IMR-90 (cell line): ENCODE results near the gene KRTDAP. TPM values are rescaled to one million over a fixed set of nuclear protein-coding genes. Genes with fewer than 3 reads are reported as not detected.

ENCODE experiments used
- ATAC-seq: fragments of 200-7000 bp; cut with Tn5 transposase; 2 replicates; pipeline ENCODE4 v1.9.1; 2020; ENCODE audit warnings: low read depth, mild to moderate bottlenecking, moderate library complexity
- BruUV-seq: library from RNA; stranded (reverse); fragments of 400-500 nt; replicated peaks from 2 replicates; lab custom pipeline; 2021; lab: Mats Ljungman, UMichigan
- CTCF ChIA-PET: fragments of 300-600 bp; formaldehyde crosslinking; extraction: SDS; loops from one replicate; lab custom pipeline; 2021; ENCODE audit warnings: antibody characterized with exemption; lab: Yijun Ruan, JAX
- POLR2A ChIA-PET: fragments of 300-600 bp; sonication (Branson Sonifier 250); formaldehyde crosslinking; loops from one replicate; lab custom pipeline; 2022; ENCODE audit warnings: antibody characterized with exemption; ENCODE audit not compliant: unreplicated experiment; lab: Charles Lee
- DNase-seq: peaks from one replicate; pipeline ENCODE4 v3.0.0; 2013
- H2AFZ ChIP-seq: replicated peaks from 2 replicates; pipeline ENCODE3; 2013; ENCODE audit warnings: low read length, mild to moderate bottlenecking; ENCODE audit not compliant: poor library complexity
- H2AK5ac ChIP-seq: 2 replicates; pipeline ENCODE4 v1.6.1; 2013; ENCODE audit warnings: low read depth, low read length, inconsistent platforms
- H2AK9ac ChIP-seq: replicated peaks from 2 replicates; pipeline ENCODE3; 2013; ENCODE audit warnings: mild to moderate bottlenecking, low read depth, low read length, moderate library complexity; ENCODE audit not compliant: poor library complexity
- H2BK120ac ChIP-seq: 2 replicates; pipeline ENCODE4 v1.6.1; 2013; ENCODE audit warnings: low read depth, low read length, inconsistent platforms
- H2BK15ac ChIP-seq: 3 replicates; pipeline ENCODE4 v1.6.1; 2013; ENCODE audit warnings: low read depth, low read length, inconsistent platforms
- H2BK20ac ChIP-seq: 2 replicates; pipeline ENCODE4 v1.6.1; 2013; ENCODE audit warnings: low read depth, mild to moderate bottlenecking, inconsistent platforms, low read length, moderate library complexity
- H2BK5ac ChIP-seq: 2 replicates; pipeline ENCODE4 v1.6.1; 2013; ENCODE audit warnings: mild to moderate bottlenecking, low read depth, low read length, inconsistent platforms; ENCODE audit not compliant: poor library complexity, severe bottlenecking
- H3K14ac ChIP-seq: replicated peaks from 2 replicates; pipeline ENCODE4 v1.6.1; 2013; ENCODE audit warnings: low read depth, low read length, inconsistent platforms
- H3K18ac ChIP-seq: 2 replicates; pipeline ENCODE4 v1.6.1; 2013; ENCODE audit warnings: low read depth, low read length, control low read depth
- H3K23ac ChIP-seq: 2 replicates; pipeline ENCODE4 v1.6.1; 2013; ENCODE audit warnings: low read depth, low read length, inconsistent platforms
- H3K27ac ChIP-seq: 2 replicates; pipeline ENCODE4 v1.5.1; 2013; ENCODE audit warnings: mild to moderate bottlenecking, control low read depth, low read length; ENCODE audit not compliant: insufficient read depth
- H3K27me3 ChIP-seq: 2 replicates; pipeline ENCODE4 v1.6.1; 2013; ENCODE audit warnings: low read length; ENCODE audit not compliant: control insufficient read depth, insufficient read depth
- H3K36me3 ChIP-seq: 2 replicates; pipeline ENCODE4 v1.6.1; 2013; ENCODE audit warnings: low read length, mixed read lengths; ENCODE audit not compliant: control insufficient read depth, insufficient read depth
- H3K4ac ChIP-seq: 2 replicates; pipeline ENCODE4 v1.6.1; 2013; ENCODE audit warnings: low read depth, low read length, inconsistent platforms
- H3K4me1 ChIP-seq: 2 replicates; pipeline ENCODE4 v1.6.1; 2013; ENCODE audit warnings: low read length, mixed read lengths; ENCODE audit not compliant: control insufficient read depth, insufficient read depth
- H3K4me2 ChIP-seq: 2 replicates; pipeline ENCODE4 v1.6.1; 2013; ENCODE audit warnings: low read depth, mild to moderate bottlenecking, control low read depth, low read length, moderate library complexity
- H3K4me3 ChIP-seq: 2 replicates; pipeline ENCODE4 v1.5.1; 2013; ENCODE audit warnings: low read depth, mild to moderate bottlenecking, control low read depth, low read length, moderate library complexity; ENCODE audit not compliant: insufficient read depth
- H3K56ac ChIP-seq: 2 replicates; pipeline ENCODE4 v1.6.1; 2013; ENCODE audit warnings: low read length, inconsistent platforms; ENCODE audit not compliant: insufficient read depth; ENCODE audit errors: extremely low read depth
- H3K79me1 ChIP-seq, 2 experiments: 2 replicates each; pipeline ENCODE4 v1.6.1; 2013; ENCODE audit warnings: low read length in 2 of 2, inconsistent platforms in 1 of 2, low read depth in 1 of 2
- H3K9ac ChIP-seq: 2 replicates; pipeline ENCODE4 v1.6.1; 2013; ENCODE audit warnings: low read depth, low read length, control low read depth
- H3K9me1 ChIP-seq: 2 replicates; pipeline ENCODE4 v1.6.1; 2013; ENCODE audit warnings: low read length, inconsistent platforms; ENCODE audit not compliant: insufficient read depth
- H3K9me3 ChIP-seq: 2 replicates; pipeline ENCODE4 v1.6.1; 2013; ENCODE audit warnings: low read length; ENCODE audit not compliant: control insufficient read depth, insufficient read depth
- H4K20me1 ChIP-seq: 2 replicates; pipeline ENCODE4 v1.6.1; 2013; ENCODE audit warnings: low read length, inconsistent platforms; ENCODE audit not compliant: insufficient read depth
- H4K5ac ChIP-seq: 2 replicates; pipeline ENCODE4 v1.6.1; 2013; ENCODE audit warnings: mild to moderate bottlenecking, low read depth, low read length, control low read depth
- H4K8ac ChIP-seq, 2 experiments: 2 replicates each; pipeline ENCODE4 v1.6.1; 2013; ENCODE audit warnings: low read depth in 2 of 2, low read length in 2 of 2, control low read depth in 1 of 2, inconsistent platforms in 1 of 2
- H4K91ac ChIP-seq: 2 replicates; pipeline ENCODE4 v1.6.1; 2013; ENCODE audit warnings: low read depth, low read length, inconsistent platforms; ENCODE audit not compliant: insufficient read depth
- BHLHE40 ChIP-seq: fragments of 150-350 bp; IDR thresholded peaks from 2 replicates; pipeline ENCODE4 v1.6.1; 2016; ENCODE audit warnings: mild to moderate bottlenecking, low read depth, low read length
- CEBPB ChIP-seq: IDR thresholded peaks from 2 replicates; pipeline ENCODE4 v1.6.1; 2012; ENCODE audit warnings: low read depth, low read length, improper control_type of control experiment
- CHD1 ChIP-seq: IDR thresholded peaks from 2 replicates; pipeline ENCODE4 v1.6.1; 2012; ENCODE audit warnings: low read depth, low read length, improper control_type of control experiment
- CTCF ChIP-seq: conservative IDR thresholded peaks from 2 replicates; pipeline ENCODE4 v1.5.1; 2012; ENCODE audit warnings: mild to moderate bottlenecking, low read depth, low read length, improper control_type of control experiment
- FOS ChIP-seq: fragments of 150-350 bp; IDR thresholded peaks from 2 replicates; pipeline ENCODE4 v1.6.1; 2016; ENCODE audit warnings: low read depth, low read length
- MAFK ChIP-seq: IDR thresholded peaks from 2 replicates; pipeline ENCODE4 v1.6.1; 2012; ENCODE audit warnings: low read depth, low read length, improper control_type of control experiment
- MAZ ChIP-seq: IDR thresholded peaks from 2 replicates; pipeline ENCODE4 v1.6.1; 2012; ENCODE audit warnings: low read depth, mild to moderate bottlenecking, low read length, improper control_type of control experiment, moderate library complexity, borderline replicate concordance
- MXI1 ChIP-seq: IDR thresholded peaks from 2 replicates; pipeline ENCODE4 v1.6.1; 2012; ENCODE audit warnings: low read depth, mild to moderate bottlenecking, low read length, moderate library complexity, borderline replicate concordance
- NFE2L2 ChIP-seq: fragments of 150-350 bp; IDR thresholded peaks from 2 replicates; pipeline ENCODE4 v1.6.1; 2016; ENCODE audit warnings: low read depth, mild to moderate bottlenecking, low read length
- POLR2A ChIP-seq: IDR thresholded peaks from 2 replicates; pipeline ENCODE4 v1.6.1; 2012; ENCODE audit warnings: mild to moderate bottlenecking, low read depth, low read length
- RAD21 ChIP-seq: IDR thresholded peaks from 2 replicates; pipeline ENCODE4 v1.6.1; 2012; ENCODE audit warnings: low read length, improper control_type of control experiment
- RCOR1 ChIP-seq: IDR thresholded peaks from 2 replicates; pipeline ENCODE4 v1.6.1; 2012; ENCODE audit warnings: mild to moderate bottlenecking, low read length, improper control_type of control experiment; ENCODE audit not compliant: insufficient replicate concordance
- RFX5 ChIP-seq: IDR thresholded peaks from 2 replicates; pipeline ENCODE4 v1.8.0; 2012; ENCODE audit warnings: low read depth, mild to moderate bottlenecking, low read length, moderate library complexity
- SMC3 ChIP-seq: fragments of 150-350 bp; IDR thresholded peaks from 2 replicates; pipeline ENCODE4 v1.6.1; 2016; ENCODE audit warnings: low read depth, mild to moderate bottlenecking, antibody characterized with exemption, low read length, moderate library complexity
- USF2 ChIP-seq: fragments of 150-350 bp; IDR thresholded peaks from 2 replicates; pipeline ENCODE4 v1.6.1; 2017; ENCODE audit warnings: mild to moderate bottlenecking, antibody characterized with exemption, low read length, low read depth
- WGBS, 2 experiments: methylation state at CpG; one replicate each; pipeline versions ENCODE4 v1.1.5 to v1.1.7; 2013; ENCODE audit warnings: missing lambda C conversion rate in 2 of 2; ENCODE audit not compliant: insufficient read length in 1 of 2; ENCODE audit errors: extremely low coverage in 2 of 2; 5-methylcytosine and 5-hydroxymethylcytosine counted together
- dilution Hi-C: fragments of 300-500 bp; cut with HindIII; formaldehyde crosslinking; loops from one replicate; pipeline ENCODE4 v1.14.3; 2018; ENCODE audit warnings: low sequenced_read_pairs; ENCODE audit not compliant: unreplicated experiment
- in situ Hi-C: fragments of 300-500 bp; cut with MboI; formaldehyde crosslinking; loops from 3 replicates; pipeline ENCODE4 v1.14.3; 2019; ENCODE audit warnings: low sequenced_read_pairs, inconsistent platforms, mixed read lengths
- intact Hi-C: fragments of 100-400 bp; cut with micrococcal nuclease; formaldehyde crosslinking; loops from 2 replicates; pipeline ENCODE4 v1.10.0; 2022
- polyA plus RNA-seq, 3 experiments: library from polyadenylated mRNA; depleted of rRNA; stranded (reverse); fragments of >200 nt; gene quantifications; 2 replicates each; pipeline ENCODE4 v1.2.3, GENCODE V29; 2012; ENCODE audit warnings: low replicate concordance in 1 of 3
- total RNA-seq: library from RNA; depleted of rRNA; stranded (reverse); fragments of >200 nt; gene quantifications from 2 replicates; pipeline ENCODE4 v1.2.3, GENCODE V29; 2012
- TF ChIP-seq, protein P1 (sequence below): fragments of 150-350 bp; IDR thresholded peaks from 2 replicates; pipeline ENCODE4 v1.6.1; 2016; ENCODE audit warnings: low read depth, mild to moderate bottlenecking, low read length, moderate library complexity, borderline replicate concordance

The KRTDAP gene
- total and polyA plus RNA-seq, 2 of the 4 experiments (the other 2 are of a cell fraction): not detected

DNA sequence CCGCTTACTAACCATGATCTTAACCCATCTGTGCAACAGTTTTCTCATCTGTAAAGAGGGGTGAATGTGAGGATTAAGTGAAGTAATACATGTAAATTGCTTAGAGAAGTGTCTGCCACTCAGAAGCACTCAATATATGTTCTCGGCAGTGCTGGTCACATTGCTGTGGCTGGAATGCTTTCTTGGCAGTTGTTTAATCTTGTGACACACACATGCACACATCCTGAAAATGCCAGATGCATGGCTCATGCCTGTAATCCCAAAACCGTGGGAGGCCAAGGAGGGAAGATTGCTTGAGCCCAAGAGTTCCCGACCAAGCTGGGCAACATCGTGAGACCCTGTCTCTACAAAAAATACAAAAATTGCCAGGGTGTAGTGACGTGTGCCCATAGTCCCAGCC is 28.0 kb upstream of the KRTDAP start:
- 0 out of 4 replicates have a peak, but pooled peaks cover 0 to 3% of the 10 kb centered on the region in 2 experiments for H3K79me1 ChIP-seq
- peak overlapping the region; percentile 79 to 91; a peak in 3 of 4 replicates for H4K8ac ChIP-seq
- no peak overlapping the region for H3K9ac ChIP-seq
- TF ChIP-seq, protein P1, sequence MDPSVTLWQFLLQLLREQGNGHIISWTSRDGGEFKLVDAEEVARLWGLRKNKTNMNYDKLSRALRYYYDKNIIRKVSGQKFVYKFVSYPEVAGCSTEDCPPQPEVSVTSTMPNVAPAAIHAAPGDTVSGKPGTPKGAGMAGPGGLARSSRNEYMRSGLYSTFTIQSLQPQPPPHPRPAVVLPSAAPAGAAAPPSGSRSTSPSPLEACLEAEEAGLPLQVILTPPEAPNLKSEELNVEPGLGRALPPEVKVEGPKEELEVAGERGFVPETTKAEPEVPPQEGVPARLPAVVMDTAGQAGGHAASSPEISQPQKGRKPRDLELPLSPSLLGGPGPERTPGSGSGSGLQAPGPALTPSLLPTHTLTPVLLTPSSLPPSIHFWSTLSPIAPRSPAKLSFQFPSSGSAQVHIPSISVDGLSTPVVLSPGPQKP: no peak
- no peak for TF ChIP-seq MAZ
- no peak for TF ChIP-seq RCOR1
- no peak for TF ChIP-seq POLR2A
- TF ChIP-seq CHD1: no peak
- 0 out of 2 replicates have a peak, but pooled peaks have one; percentile 73 for TF ChIP-seq RFX5
- peak; percentile 82 for TF ChIP-seq USF2
- TF ChIP-seq RAD21: no peak
- peak; percentile 78 for TF ChIP-seq FOS
- no peak for TF ChIP-seq CTCF
- no peak; the same call in 1 of the 2 replicates for TF ChIP-seq MXI1
- peak; percentile 79 for TF ChIP-seq CEBPB
- no peak for TF ChIP-seq NFE2L2
- peak; percentile 82 for TF ChIP-seq BHLHE40
- TF ChIP-seq MAFK: no peak
- TF ChIP-seq SMC3: no peak
- no peak overlapping the region for H3K4me3 ChIP-seq
- H3K9me1 ChIP-seq: peaks cover 16% of the 10 kb centered on the region
- in situ Hi-C loops: no loop called here
- CTCF ChIA-PET: interaction anchor here (0.5 to 1.0 kb wide), 3 partner anchors 8 to 351 kb away, joined by 3 to 4 read pairs (median 4); no protein-coding TSS in a partner anchor
- peak overlapping the region; percentile 50; the same call in 1 of the 2 replicates for H3K56ac ChIP-seq
- H3K23ac ChIP-seq: peak overlapping the region; percentile 51
- BruUV-seq: no TSS peak
- dilution Hi-C loops: no loop called here
- intact Hi-C loops: no loop called here
- peak overlapping the region; percentile 72 for H2AFZ ChIP-seq
- H3K4me2 ChIP-seq: peak overlapping the region; percentile 14
- H3K9me3 ChIP-seq: no peaks in the 10 kb centered on the region
- no peaks in the 10 kb centered on the region; the same call in 1 of the 2 replicates for H3K27me3 ChIP-seq
- peak overlapping the region; percentile 72 for H4K5ac ChIP-seq
- peak overlapping the region; percentile 82; the same call in 1 of the 2 replicates for H2AK5ac ChIP-seq
- H3K18ac ChIP-seq: peak overlapping the region; percentile 82
- 80% methylated on average over 1 of the region's 6 CpGs; no CpG with 5 or more reads in 1 of the 2 experiments for WGBS, 2 experiments
- peaks cover 12% of the 10 kb centered on the region for H3K4me1 ChIP-seq
- H2BK15ac ChIP-seq: peak overlapping the region; percentile 78; the same call in 2 of the 3 replicates
- no peaks in the 10 kb centered on the region for H3K36me3 ChIP-seq
- peak; percentile 89 for ATAC-seq
- peak overlapping the region; percentile 76 for H4K91ac ChIP-seq
- H3K27ac ChIP-seq: peak overlapping the region; percentile 89
- DNase-seq: peak; percentile 98
- POLR2A ChIA-PET: no interaction called here
- H2BK120ac ChIP-seq: peak overlapping the region; percentile 90
- peak overlapping the region; percentile 83 for H3K4ac ChIP-seq
- peak overlapping the region; percentile 88 for H2BK20ac ChIP-seq
- H2BK5ac ChIP-seq: peak overlapping the region; percentile 83
- peak overlapping the region; percentile 80 for H3K14ac ChIP-seq
- H4K20me1 ChIP-seq: no peaks in the 10 kb centered on the region
- H2AK9ac ChIP-seq: peak overlapping the region; percentile 48
